Suppressor macrophage treated with lipopolysaccharide for 4 hours (primary cell): Measurements from ENCODE around the gene SMTN.
"Not testable (repeated sequence)": the region's sequence is repeated elsewhere in the genome, so short reads cannot be mapped to it uniquely, and the experiment has no call there.

ENCODE experiments used
- DNase-seq: peaks from one replicate; pipeline ENCODE4 v3.0.0-alpha.2; 2020

Gene SMTN

DNA sequence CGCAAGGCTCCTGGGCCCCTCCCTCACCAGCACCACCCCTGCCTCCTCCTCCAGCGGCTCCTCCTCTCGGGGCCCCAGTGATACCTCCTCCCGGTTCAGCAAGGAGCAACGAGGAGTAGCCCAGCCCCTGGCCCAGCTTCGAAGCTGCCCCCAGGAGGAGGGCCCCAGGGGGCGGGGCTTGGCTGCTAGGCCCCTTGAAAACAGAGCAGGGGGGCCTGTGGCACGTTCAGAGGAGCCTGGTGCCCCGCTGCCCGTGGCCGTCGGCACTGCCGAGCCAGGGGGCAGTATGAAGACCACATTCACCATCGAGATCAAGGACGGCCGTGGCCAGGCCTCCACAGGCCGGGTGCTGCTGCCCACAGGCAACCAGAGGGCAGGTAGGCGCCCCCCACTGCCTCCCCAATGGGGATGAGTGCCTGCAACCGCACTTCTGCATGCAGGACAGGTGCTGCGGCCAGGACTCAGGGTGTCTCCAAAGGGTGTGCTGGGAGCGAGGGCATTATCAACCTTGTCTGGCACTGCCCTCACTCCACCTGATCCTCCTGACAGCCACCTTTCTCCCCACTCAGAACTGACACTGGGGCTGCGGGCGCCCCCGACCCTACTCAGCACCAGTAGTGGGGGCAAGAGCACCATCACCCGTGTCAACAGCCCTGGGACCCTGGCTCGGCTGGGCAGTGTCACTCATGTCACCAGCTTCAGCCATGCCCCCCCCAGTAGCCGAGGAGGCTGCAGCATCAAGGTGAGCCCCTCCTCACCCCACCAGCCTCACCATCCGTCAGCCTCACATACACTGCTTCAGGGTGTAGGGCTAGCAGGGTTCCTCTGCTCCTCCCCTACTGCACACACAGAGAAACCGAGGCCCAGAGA lies 10.2 kb downstream of the SMTN start:
- DNase-seq: no peak

DNA sequence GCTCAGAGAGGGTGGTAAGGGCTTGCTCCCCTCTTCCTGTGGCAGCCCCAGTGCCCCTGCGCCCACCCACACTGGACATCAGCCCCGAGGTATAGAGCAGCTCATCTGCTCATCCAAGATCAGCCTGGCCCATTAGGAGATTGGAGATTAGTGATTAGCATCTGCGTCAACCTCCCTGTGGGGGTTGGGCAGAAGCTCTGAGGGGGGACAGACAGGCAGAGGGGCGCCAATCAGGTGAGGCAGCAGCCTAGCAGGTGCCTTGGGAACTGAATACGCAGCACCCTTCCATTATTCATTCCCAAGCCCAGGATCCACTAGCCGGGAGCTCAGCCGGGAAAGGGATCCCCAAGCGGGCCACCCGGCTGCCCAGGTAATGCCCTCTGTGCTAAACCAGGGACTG lies 11.0 kb downstream of the SMTN start:
- DNase-seq: no peak

DNA sequence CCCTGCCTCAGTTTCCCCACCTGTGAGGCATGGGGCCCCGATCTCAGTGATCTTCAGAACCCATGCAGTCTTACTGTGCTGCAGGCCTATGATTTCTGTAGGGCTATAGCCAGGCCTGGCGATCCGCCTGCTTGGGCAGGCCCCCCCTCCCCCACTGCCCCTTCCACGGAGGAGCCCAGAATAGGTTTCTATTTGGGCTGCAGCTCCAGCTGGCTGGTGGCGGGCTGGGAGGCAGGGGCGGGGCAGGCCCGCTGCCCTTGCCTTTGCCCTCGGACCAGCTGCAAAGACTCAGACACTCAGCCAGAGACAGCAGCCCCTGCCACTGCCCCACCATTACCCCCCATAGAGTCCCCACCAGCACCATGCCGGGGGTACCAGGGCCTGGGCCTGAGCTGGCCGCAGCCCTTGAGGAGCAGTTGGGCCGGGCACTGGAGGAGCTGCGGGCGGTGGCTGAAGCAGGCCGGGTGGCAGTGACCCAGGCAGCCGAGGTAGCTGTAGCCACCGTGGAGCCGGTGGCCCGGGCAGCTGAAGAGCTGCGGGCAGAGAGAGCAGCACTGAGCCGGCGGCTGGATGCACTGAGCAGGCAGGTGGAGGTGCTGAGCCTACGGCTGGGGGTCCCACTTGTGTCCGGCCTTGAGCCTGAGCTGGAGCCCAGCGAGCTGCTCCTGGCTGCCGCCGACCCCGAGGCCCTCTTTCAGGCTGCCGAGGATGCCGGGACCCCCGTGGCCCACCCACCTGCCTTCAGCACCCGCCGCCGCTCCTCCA lies 12.2 kb downstream of the SMTN start:
- no peak for DNase-seq

DNA sequence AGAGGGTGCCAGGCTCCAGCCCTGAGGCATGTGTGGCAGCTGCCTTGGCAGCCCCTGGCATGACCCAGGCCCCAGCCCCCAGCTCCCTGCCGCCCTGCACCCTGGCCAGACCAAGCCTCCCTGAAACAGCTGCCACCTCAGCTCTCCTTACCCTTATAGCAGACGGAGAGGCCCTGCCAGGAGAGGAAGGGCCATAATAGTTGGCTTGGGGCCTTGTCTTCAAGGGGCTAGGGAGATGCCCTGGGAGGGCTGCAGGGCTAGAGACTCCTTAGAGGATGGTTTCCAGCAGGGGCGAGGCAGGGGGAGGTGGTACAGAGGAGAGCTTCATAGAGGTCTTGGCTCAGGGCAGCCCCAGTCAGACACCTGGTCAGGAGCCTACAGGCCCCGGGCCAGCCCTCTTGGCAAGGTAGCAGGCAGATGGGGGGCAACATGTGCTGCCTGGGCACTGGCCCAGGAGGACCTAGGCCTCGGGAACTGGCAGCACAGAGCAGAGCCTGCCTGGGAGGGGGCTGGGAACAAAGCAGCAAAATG lies 13.0 kb downstream of the SMTN start:
- DNase-seq: no peak

DNA sequence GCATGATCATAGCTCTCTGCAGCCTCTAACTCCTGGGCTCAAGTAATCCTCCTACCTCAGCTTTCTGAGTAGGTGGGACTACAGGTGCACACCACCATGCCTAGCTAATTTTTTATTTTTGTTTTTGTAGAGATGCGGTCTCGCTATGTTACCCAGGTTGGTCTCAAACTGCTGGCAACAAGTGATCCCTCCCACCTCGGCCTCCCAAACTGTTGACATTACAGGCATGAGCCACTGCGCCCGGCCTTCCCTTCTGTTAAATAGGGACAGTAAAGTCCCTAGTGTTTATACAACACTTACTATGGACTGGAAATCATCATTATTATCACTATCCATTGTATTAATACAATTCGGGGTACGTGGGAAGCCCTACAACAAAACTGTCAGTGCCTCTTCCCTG lies 13.6 kb downstream of the SMTN start:
- DNase-seq: no peak

DNA sequence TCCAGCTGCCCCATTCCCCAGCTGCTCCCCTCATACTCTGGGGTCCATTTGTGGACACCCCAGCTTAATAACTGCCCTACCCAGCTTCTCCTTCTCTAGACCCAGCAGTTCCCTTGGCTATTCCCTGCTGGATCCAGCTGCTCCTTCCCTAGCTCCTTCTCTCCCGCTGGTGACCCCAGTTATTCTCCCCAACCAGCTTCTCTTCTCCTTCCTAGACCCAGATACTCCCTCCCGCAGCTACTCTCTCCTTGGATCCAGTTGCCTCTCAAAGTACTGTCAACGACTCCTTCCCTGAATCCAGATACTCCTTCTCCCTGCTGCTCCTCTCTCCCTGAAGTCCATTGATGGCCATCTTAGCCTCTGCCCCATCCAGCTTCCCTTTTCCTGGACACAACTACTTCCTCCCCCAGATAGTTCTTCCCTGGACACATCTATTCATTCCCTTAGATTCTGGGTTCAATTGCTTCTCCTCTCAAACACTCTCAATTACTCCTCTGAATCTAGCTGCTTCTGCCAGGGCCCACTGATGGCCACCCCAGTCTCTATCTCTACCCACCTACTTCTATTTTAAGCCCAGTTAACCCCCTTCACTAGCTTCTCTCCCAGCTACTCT lies 14.6 kb downstream of the SMTN start:
- DNase-seq: no peak

DNA sequence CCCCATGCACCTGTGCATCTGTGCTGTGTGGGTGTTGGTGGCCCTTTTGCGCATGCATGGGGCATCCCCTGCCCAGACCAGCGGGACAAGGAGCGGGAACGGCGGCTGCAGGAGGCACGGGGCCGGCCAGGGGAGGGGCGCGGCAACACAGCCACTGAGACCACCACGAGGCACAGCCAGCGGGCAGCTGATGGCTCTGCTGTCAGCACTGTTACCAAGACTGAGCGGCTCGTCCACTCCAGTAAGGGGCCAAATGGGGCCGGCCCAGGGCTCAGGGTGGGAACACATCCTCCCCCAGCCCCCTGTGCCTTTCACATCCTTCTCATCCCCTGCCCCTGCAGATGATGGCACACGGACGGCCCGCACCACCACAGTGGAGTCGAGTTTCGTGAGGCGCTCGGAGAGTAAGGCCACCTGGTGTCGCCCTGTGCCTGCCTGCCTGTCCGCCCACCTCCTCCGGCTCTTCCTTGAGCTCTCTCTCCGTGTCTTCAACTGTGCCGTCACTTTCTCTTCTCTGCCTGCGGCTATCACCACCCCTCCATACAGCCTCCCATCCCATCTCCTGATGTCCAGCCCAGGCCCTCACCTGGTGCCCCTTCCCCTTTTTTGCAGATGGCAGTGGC lies 15.7 kb downstream of the SMTN start:
- no peak for DNase-seq

DNA sequence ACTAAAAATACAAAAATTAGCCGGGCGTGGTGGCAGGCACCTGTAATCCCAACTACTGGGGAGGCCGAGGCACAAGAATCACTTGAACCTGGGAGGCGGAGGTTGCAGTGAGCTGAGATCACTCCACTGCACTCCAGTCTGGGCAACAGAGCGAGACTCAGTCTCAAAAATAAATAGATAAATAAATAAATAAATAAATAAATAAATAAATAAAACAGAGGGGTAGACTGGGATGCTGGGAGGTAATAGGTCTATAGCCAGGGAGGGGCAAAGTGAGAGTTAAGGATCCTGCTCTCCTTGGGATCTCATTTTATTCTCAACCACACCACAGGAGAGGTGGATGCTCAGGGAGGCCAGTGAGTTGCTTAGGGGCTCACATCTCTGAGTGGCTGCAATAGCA lies 16.4 kb downstream of the SMTN start:
- not testable (repeated sequence) for DNase-seq

DNA sequence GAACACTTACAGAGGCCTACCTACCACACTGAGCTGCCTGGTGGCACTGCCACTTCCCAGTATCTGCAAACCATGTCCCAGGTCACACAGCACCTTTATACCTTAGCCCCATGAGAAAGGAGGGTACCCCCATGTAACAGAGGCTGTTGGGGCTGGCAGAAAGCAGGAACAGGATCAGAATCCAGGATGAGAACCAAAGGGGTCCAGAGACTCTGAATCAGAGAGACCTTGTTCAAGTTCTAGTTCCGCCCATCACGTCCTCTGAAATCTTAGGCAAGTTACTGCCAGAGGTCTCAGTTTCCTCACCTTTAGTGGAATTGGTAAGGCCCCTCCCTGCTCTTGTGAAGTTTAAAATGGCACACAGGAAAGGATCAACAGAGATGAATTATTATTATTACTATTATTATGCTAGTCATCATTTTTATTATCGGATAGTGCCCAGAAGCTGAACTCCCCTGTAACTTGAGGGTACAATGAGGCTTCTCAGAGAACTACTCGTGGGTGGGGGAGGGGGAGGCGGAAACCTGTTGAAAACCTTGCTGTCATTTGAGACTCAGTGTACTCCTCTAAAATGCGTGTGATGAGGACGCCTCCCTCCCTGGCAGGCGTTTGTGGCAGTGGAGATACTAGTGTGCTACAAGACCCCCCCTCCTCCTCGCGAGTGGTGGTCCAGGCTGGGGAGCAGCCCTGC lies 17.0 kb downstream of the SMTN start:
- DNase-seq: no peak

DNA sequence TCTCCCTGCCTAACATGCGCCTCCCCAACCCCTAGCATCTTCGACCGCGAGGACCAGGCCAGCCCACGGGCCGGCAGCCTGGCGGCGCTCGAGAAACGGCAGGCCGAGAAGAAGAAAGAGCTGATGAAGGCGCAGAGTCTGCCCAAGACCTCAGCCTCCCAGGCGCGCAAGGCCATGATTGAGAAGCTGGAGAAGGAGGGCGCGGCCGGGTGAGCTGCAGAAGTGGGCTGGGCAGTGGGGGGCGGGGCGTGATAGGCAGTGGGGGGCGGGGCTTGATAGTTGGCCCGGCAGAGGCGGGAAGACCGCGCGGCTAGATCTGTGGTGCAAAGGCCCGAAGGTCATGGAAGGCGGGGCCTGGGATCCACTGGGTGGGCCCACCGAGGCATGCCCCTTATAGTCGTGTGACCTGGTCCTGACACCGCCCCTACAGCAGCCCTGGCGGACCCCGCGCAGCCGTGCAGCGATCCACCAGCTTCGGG lies 17.6 kb downstream of the SMTN start:
- no peak for DNase-seq

DNA sequence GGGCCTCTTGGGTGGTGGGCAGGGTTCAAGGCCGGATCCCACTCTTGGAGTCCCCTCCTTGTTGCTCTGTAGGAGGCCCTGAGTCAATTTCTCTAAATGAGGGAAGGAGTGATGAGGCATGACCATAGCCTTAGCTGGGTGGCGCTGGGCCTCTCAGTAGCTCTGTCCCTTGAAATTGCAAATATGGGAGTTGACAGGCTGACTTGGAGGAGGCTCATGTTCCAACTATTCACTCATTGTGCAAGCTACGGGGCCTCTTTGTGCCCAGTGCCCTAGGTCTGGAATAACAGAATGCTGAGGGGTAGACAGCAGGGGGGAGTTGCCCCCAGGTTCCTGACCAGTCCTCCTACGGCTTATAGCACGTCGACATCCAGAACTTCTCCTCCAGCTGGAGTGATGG lies 18.3 kb downstream of the SMTN start:
- DNase-seq: no peak

DNA sequence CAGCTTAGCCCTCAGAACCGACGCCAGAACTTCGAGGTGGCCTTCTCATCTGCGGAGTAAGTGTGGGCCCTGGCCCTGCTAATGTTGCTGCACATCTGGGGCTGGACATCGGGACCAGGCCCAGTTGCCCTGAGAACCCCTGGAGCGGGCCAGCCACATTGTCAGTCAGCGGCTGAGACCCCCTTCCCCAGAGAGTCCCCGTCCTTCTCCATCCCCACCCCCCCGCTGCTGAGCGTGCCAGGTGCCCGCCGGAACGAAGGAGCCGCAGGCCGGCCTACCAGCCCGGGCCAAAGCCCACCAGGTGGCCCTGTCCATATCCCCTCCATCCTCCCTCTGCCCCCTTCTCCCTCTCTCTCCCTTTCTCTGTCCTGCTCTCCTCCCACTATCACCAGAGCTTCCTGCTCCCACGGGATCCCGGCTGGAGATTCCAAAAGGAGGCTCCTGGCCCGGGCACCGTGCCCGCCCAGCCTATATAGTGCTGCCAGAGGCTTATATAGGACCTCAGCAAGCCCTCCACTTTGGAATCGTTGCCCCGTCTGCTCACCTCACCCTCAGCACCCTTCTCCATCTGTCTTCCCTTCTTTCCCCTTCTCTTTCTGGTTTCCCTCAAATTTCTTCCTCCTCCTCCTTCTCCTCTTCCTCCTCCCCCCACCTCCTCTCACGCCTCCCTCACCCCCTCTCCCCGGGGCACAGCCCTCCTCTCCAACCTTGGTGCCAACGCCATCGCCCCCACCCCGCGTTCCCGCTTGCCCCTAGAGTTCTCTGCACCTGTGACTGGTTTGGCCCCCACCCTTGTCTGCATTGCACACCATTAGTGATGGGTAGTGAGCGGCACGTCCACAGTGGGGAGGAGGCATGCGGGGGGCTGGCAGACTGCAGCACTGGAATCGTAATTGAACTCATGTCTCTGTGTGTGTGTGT lies 19.0 kb downstream of the SMTN start:
- DNase-seq: no peak

DNA sequence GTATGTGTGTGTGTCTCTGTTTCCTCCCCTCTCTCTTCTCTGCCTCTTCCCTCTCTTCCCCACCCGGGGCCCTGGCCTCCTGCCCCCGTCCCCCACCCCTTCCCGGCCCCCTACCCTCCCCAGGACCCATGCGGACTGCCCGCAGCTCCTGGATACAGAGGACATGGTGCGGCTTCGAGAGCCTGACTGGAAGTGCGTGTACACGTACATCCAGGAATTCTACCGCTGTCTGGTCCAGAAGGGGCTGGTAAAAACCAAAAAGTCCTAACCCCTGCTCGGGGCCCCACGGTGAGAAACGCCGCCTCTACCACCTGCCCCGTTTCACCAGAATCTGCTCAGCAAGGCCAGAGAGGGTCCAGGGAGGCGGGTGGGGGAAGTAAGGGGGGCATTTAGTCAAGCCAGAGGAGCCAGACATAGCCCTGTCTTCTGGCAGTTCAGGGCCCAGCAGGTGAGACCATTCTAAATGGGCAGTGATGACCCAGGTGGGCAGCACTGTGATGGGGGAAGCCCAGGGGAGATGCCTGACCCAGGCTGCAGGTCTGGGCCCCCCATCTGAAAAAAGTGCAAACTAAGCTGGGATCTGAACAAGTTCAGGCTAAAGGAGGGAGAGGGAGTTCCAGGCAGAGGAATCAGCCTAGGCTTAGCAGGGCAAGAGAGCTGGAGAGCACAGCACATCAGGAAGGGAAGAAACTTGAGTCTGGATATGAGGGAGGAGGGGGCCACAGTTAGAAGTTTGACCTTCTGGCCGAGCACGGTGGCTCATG lies 19.8 kb downstream of the SMTN start:
- no peak for DNase-seq

DNA sequence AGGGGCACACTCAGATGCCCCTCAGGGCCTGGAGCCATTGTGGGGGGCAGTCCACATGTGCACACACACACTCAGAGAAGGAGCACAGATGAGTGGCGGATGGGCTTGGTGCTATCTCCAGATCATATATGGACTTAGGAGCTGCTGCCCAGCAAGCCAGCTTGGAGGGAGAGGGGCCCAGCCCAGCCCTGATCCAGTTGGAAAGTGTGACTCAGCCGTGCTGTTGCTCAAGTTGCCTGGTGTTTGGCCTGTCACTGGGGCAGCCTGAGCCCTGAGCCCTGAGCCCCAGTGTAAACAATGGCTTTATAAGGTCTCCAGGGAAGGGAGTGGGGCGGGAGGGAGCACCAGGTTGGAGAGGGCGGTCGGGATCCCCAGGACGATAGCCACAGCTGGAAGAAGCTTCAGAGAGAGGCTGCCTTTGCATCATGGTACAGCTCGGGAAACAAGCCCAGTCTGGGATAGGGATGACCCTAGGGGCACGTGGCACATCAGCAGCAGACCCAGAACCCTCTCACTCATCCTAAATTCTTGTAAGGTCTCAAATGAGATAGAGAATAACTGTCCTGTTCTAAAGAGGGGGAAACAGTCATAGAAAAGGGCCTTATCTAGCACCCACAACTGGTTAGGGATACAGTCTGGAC lies 21.4 kb downstream of the SMTN start:
- no peak for DNase-seq

DNA sequence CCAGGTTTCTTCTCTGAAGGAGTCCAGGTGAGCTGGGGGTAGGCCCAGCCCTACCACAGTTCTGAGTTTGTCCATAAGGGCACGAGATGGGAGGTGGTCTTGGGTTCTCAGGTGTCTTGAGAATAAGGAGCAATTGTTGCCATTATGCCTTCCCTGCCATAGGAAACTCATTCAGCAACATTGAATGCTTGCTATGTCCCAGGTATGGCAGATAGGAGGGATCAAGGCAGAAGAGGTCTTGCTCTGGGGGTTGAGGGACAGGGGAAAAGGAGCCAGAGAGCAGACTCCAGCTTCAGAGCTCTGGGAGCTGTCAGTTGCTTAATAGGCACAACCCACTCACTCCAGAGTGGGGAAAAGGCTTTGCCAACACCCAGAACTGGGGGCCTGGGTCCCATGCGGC lies 22.0 kb downstream of the SMTN start:
- no peak for DNase-seq

DNA sequence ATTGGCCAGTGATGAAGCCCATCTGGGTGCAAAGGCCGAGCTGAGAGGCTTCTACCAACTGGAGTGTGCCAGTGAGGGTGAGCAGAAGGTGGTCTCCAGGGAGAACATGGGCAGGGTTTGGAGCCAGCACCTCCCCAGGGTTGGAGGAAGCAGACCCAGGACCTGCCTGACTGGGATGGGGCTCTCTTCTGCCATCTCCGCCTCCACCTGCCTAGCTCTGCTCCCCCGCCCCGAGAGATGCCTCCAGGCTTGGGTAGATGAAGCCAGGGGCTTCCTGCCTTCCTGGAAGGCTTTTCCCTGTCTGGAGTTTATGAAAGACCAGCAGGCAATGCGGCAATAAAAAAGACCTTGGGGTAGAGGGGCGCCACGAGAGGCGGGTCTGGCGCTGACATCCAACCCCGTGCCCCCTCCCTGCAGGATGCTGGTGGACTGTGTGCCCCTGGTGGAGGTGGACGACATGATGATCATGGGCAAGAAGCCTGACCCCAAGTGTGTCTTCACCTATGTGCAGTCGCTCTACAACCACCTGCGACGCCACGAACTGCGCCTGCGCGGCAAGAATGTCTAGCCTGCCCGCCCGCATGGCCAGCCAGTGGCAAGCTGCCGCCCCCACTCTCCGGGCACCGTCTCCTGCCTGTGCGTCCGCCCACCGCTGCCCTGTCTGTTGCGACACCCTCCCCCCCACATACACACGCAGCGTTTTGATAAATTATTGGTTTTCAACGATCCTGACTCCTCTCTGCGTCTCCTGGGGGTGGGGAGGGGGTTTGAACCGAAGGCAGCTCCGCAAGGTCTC lies 23.0 kb downstream of the SMTN start:
- no peak for DNase-seq

DNA sequence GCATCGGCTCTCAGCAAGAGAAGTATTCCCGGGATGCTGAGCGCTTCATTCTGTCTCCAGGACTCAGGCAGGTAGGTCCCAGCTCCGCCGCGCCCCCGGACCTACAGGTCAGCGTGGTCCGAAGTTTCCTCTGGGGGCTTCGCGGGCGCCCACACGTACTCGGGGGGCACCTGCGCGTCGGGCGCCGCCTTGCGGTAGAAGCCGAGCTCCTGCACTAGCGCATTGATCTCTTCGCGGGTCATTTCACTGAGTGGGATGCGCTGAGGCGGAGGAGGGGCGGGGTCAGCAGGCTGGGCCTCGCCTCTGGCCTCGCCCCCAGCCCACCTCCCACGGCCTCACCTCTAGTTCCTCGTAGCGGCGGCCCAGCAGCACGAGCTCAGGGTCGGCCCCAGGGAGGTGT lies 23.8 kb downstream of the SMTN start:
- DNase-seq: no peak

DNA sequence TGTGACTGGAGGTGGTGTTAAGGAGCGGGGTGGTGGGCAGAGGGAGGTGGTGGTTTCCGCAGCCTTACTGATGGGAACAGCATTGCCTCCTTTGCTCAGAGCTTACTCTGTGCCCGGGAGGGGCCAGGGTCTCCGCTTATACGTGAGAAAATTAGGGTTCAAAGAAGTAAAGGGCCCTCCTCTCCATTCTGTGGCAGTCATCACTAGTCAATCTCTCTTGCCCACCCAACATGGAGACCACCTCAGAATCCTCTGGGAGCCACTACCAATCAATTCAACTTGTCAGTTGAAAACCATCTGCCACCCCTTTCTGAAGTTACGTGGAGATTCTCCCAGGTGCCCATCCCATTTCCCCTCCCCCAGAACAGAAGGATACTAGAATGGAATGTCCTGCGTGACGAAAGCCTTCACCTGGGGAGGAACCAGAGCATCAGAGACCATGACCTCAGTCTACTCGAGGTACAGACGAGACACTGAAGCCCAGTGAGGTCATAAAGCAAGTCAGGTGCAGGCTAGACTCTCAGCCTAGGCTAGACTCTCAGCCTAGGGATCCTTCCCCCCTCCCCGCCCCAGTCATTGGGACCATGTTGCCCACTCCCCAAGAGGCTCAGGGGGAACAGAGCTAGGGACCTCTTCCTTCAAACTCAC lies 24.3 kb downstream of the SMTN start:
- DNase-seq: no peak
